K562 (cell line): ENCODE measurements around the gene CHCHD6. TPM values are rescaled to one million over a fixed set of nuclear protein-coding genes. Genes with fewer than 3 reads are reported as not detected.

Experiments used
- ATAC-seq: fragments of 200-7000 bp; cut with Tn5 transposase; 3 replicates; pipeline ENCODE4 v1.9.1; 2020; ENCODE audit warnings: moderate library complexity
- BruUV-seq: library from RNA; stranded (reverse); fragments of 400-500 nt; replicated peaks from 2 replicates; lab custom pipeline; 2021; lab: Mats Ljungman, UMichigan
- CTCF ChIA-PET: fragments of 300-600 bp; formaldehyde crosslinking; extraction: SDS; loops from one replicate; lab custom pipeline; 2021; ENCODE audit warnings: low intra/inter-chr PET ratio; lab: Yijun Ruan, JAX
- POLR2A ChIA-PET: fragments of 300-600, 350-650 bp; sonication (Branson Sonifier 250); formaldehyde crosslinking; extraction: SDS; loops from one replicate; lab custom pipeline; 2021; ENCODE audit warnings: antibody characterized with exemption, inconsistent platforms; lab: Yijun Ruan, JAX
- DNase-seq, 4 experiments: peaks; one replicate each; pipeline versions ENCODE4 v3.0.0 to v3.0.0-alpha.2; 2011 to 2018; ENCODE audit warnings: low spot score in 3 of 4, mixed read lengths in 3 of 4; ENCODE audit errors: extremely low read depth in 1 of 4
- FAIRE-seq: peaks from 2 replicates; lab custom pipeline; 2011; peaks lifted over from hg19 to GRCh38; lab: Jason Lieb, UNC
- H2AFZ ChIP-seq: 2 replicates; pipeline ENCODE4 v1.6.0; 2011; ENCODE audit warnings: low read depth, low read length, control low read depth, inconsistent platforms
- H3K27ac ChIP-seq: fragments of 200-600 bp; 3 replicates; pipeline ENCODE4 v1.8.0; 2011; ENCODE audit warnings: low read depth, mild to moderate bottlenecking, control low read depth, inconsistent platforms, low read length, moderate library complexity, mixed read lengths; ENCODE audit errors: extremely low read depth
- H3K27me3 ChIP-seq, 2 experiments: fragments of 300-600 bp in 1 of 2; 2 replicates in 1 of 2; 3 replicates in 1 of 2; pipeline versions ENCODE4 v1.6.0 to v1.8.0; 2011; ENCODE audit warnings: inconsistent platforms in 2 of 2, low read length in 2 of 2, mild to moderate bottlenecking in 1 of 2, mixed read lengths in 1 of 2, moderate library complexity in 1 of 2; ENCODE audit not compliant: control insufficient read depth in 2 of 2, insufficient read depth in 2 of 2
- H3K36me3 ChIP-seq: fragments of 300-600 bp; 3 replicates; pipeline ENCODE4 v1.8.0; 2011; ENCODE audit warnings: mild to moderate bottlenecking, low read length, inconsistent platforms; ENCODE audit not compliant: control insufficient read depth, insufficient read depth
- H3K4me1 ChIP-seq, 2 experiments: fragments of 200-600 bp in 1 of 2; replicated peaks in 1 of 2; 2 replicates in 1 of 2; 3 replicates in 1 of 2; pipeline versions ENCODE4 v1.5.1 to v1.8.0; 2011; ENCODE audit warnings: inconsistent platforms in 2 of 2, low read length in 2 of 2, mild to moderate bottlenecking in 1 of 2, mixed read lengths in 1 of 2, moderate library complexity in 1 of 2; ENCODE audit not compliant: control insufficient read depth in 2 of 2, insufficient read depth in 2 of 2
- H3K4me2 ChIP-seq: 2 replicates; pipeline ENCODE4 v1.6.1; 2011; ENCODE audit warnings: low read length, control low read depth, inconsistent platforms, mixed read lengths; ENCODE audit not compliant: insufficient read depth
- H3K4me3 ChIP-seq: fragments of 200-600 bp; sonication (generic), shearing (Covaris generic); 2 replicates; pipeline ENCODE4 v1.5.1; 2016; ENCODE audit warnings: control low read depth, inconsistent platforms
- H3K79me2 ChIP-seq: fragments of 200-600 bp; 3 replicates; pipeline ENCODE4 v1.8.0; 2011; ENCODE audit warnings: low read length, inconsistent platforms; ENCODE audit not compliant: control insufficient read depth, insufficient read depth
- H3K9ac ChIP-seq, 2 experiments: 2 replicates each; pipeline versions ENCODE4 v1.6.0 to v1.6.1; 2011; ENCODE audit warnings: low read depth in 2 of 2, low read length in 2 of 2, control low read depth in 1 of 2, inconsistent platforms in 1 of 2, mild to moderate bottlenecking in 1 of 2, mixed read lengths in 1 of 2; ENCODE audit not compliant: insufficient read depth in 1 of 2
- H3K9me1 ChIP-seq: one replicate; pipeline ENCODE4 v1.6.0; 2011; ENCODE audit warnings: inconsistent platforms, mild to moderate bottlenecking, low read length, moderate library complexity; ENCODE audit not compliant: control insufficient read depth, insufficient read depth
- H3K9me3 ChIP-seq: replicated peaks from 2 replicates; pipeline ENCODE4 v1.5.1; 2011; ENCODE audit warnings: low read depth, low read length, inconsistent platforms; ENCODE audit not compliant: control insufficient read depth, insufficient read depth
- H4K20me1 ChIP-seq: replicated peaks from 2 replicates; pipeline ENCODE4 v1.6.1; 2011; ENCODE audit warnings: low read length, inconsistent platforms, mixed read lengths; ENCODE audit not compliant: control insufficient read depth, insufficient read depth
- FOS ChIP-seq: IDR thresholded peaks from 3 replicates; pipeline ENCODE4 v1.6.1; 2011; ENCODE audit not compliant: insufficient read length; ENCODE audit errors: extremely low read depth
- GTF2B ChIP-seq: IDR thresholded peaks from 2 replicates; pipeline ENCODE4 v1.6.1; 2011; ENCODE audit not compliant: insufficient read length; ENCODE audit errors: extremely low read depth
- JUNB ChIP-seq: fragments of 450-650 bp; formaldehyde crosslinking; conservative IDR thresholded peaks from 2 replicates; pipeline ENCODE4 v1.4.0; 2020; ENCODE audit warnings: mild to moderate bottlenecking
- KLF6 ChIP-seq: fragments of 250-450 bp; sonication (Bioruptor Pico); IDR thresholded peaks from 2 replicates; pipeline ENCODE4 v1.4.0; 2020; ENCODE audit warnings: mild to moderate bottlenecking, moderate library complexity, borderline replicate concordance
- MAFK ChIP-seq: IDR thresholded peaks from 2 replicates; pipeline ENCODE4 v1.6.1; 2011; ENCODE audit warnings: low read length, improper control_type of control experiment
- SP2 ChIP-seq: IDR thresholded peaks from 2 replicates; pipeline ENCODE4 v1.6.1; 2011; ENCODE audit warnings: mild to moderate bottlenecking, low read depth, low read length, moderate library complexity; ENCODE audit not compliant: poor library complexity, severe bottlenecking; ENCODE audit errors: extremely low read depth
- TCFL5 ChIP-seq: fragments of 250-450 bp; sonication (Bioruptor Pico); conservative IDR thresholded peaks from 2 replicates; pipeline ENCODE4 v1.6.1; 2021; ENCODE audit warnings: mild to moderate bottlenecking, moderate library complexity, matching md5 sums
- ZNF707 ChIP-seq: fragments of 250-450 bp; sonication (Bioruptor Pico); conservative IDR thresholded peaks from 2 replicates; pipeline ENCODE4 v1.8.0; 2022; ENCODE audit warnings: inconsistent platforms, mild to moderate bottlenecking, moderate library complexity
- ZNF780A ChIP-seq: fragments of 250-450 bp; sonication (Bioruptor Pico); IDR thresholded peaks from 2 replicates; pipeline ENCODE4 v1.5.0; 2021; ENCODE audit warnings: mild to moderate bottlenecking
- WGBS: fragments of 100-300 bp; shearing (Covaris generic); methylation state at CpG from one replicate; pipeline ENCODE4 v1.1.6; 2016; ENCODE audit warnings: low coverage, mixed read lengths; ENCODE audit not compliant: insufficient coverage; ENCODE audit errors: missing lambda C conversion rate; 5-methylcytosine and 5-hydroxymethylcytosine counted together
- in situ Hi-C: fragments of 300-500 bp; cut with MboI; formaldehyde crosslinking; loops from 4 replicates; pipeline ENCODE4 v1.15.0; 2018; ENCODE audit warnings: inconsistent platforms, mixed read lengths
- intact Hi-C: fragments of 100-400 bp; cut with micrococcal nuclease; formaldehyde crosslinking; loops from 2 replicates; pipeline ENCODE4 v1.14.2; 2022
- polyA plus RNA-seq, 8 experiments: library from polyadenylated mRNA; depleted of rRNA in 4 of 8; stranded (reverse) in 5 of 8; unstranded in 3 of 8; fragments of >200 nt; fragmentation: Nextera tagmentation in 2 of 8; fragmentation: Illumina TruSeq in 1 of 8; extraction: Ambion mirVana in 2 of 8; extraction: Trizol in 1 of 8; gene quantifications; 2 replicates each; pipeline versions ENCODE4 v1.2.1 to v1.2.3, GENCODE V29; 2011 to 2014; ENCODE audit warnings: inconsistent platforms in 1 of 8, missing spikeins in 1 of 8
- total RNA-seq, 7 experiments: library from RNA; depleted of rRNA in 6 of 7; stranded (reverse); fragments of >200 nt in 6 of 7; fragmentation: Illumina TruSeq in 2 of 7; extraction: Trizol in 2 of 7; gene quantifications; 2 replicates each; pipeline versions ENCODE4 v1.2.1 to v1.2.3, GENCODE V29; 2011 to 2021; ENCODE audit warnings: low replicate concordance in 1 of 7

CHCHD6 gene
- total and polyA plus RNA-seq, 9 of the 15 experiments (the other 6 are each of a cell fraction or from before 2014, with no cell fraction given), result 4.6 to 18.6 (median 10.9) TPM

GRCh38 chr3:127003175-127003555, 299.1 kb downstream of the CHCHD6 start:
- WGBS, result 94% methylated on average over 11 of the region's 12 CpGs

More at GRCh38 chr3:127003175-127003555, 299.1 kb downstream of the CHCHD6 start:
- H2AFZ ChIP-seq, result no peak overlapping the region
- ATAC-seq, result no peak
- ChIA-PET POLR2A (interaction anchor here (0.6 to 1.2 kb wide), 3 partner anchors 14 to 125 kb away, joined by 3 to 5 read pairs (median 3); no protein-coding TSS in a partner anchor), CTCF (no interaction called here)
- BruUV-seq, result no TSS peak
- no peak for DNase-seq
- H3K4me1 ChIP-seq, result peaks cover 0 to 22% of the 10 kb centered on the region in 2 experiments; a peak in 2 of 5 replicates
- TF ChIP-seq ZNF780A (no peak), KLF6 (no peak), GTF2B (no peak), FOS (no peak), MAFK (no peak), ZNF707 (CRISPR knock-in tag) (no peak), JUNB (no peak), SP2 (no peak), TCFL5 (no peak)
- no peak for FAIRE-seq
- no peaks in the 10 kb centered on the region for H3K9me1 ChIP-seq
- H3K27ac ChIP-seq, result no peak overlapping the region
- no peaks in the 10 kb centered on the region for H3K27me3 ChIP-seq
- peaks cover 29% of the 10 kb centered on the region; the same call in 2 of the 3 replicates for H3K36me3 ChIP-seq
- H3K9me3 ChIP-seq, result no peaks in the 10 kb centered on the region
- peaks cover 14% of the 10 kb centered on the region; the same call in 1 of the 2 replicates for H4K20me1 ChIP-seq
- 0 out of 4 replicates have a peak overlapping the region, but pooled peaks of 1 of the 2 experiments have one; percentile 5 for H3K9ac ChIP-seq
- H3K4me3 ChIP-seq, result no peak overlapping the region
- H3K79me2 ChIP-seq, result peaks cover 17% of the 10 kb centered on the region; the same call in 2 of the 3 replicates
- intact Hi-C loops, result no loop called here
- H3K4me2 ChIP-seq, result no peak overlapping the region
- in situ Hi-C loops, result no loop called here
